ENCODE results near the gene RNF217.

DNA sequence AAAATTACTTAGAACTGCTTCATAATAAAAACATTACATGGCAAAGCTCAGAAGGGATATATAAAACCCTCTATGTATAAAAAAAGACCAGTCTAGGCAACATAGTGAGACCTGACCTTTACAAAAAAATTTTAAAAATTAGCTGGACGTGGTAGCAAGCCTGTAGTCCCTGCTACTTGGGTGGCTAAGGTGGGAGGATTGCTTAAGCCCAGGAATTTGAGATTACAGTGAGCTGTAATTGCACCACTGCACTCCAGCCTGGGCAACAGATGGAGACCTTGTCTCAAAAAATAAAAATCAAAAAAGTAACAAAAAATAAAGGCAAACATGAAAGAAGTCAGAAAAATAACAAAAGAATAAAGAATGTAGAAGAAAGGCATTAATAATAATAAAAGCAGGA is 169.8 kb downstream of the RNF217 start:
- TF ChIP-seq, protein P1, sequence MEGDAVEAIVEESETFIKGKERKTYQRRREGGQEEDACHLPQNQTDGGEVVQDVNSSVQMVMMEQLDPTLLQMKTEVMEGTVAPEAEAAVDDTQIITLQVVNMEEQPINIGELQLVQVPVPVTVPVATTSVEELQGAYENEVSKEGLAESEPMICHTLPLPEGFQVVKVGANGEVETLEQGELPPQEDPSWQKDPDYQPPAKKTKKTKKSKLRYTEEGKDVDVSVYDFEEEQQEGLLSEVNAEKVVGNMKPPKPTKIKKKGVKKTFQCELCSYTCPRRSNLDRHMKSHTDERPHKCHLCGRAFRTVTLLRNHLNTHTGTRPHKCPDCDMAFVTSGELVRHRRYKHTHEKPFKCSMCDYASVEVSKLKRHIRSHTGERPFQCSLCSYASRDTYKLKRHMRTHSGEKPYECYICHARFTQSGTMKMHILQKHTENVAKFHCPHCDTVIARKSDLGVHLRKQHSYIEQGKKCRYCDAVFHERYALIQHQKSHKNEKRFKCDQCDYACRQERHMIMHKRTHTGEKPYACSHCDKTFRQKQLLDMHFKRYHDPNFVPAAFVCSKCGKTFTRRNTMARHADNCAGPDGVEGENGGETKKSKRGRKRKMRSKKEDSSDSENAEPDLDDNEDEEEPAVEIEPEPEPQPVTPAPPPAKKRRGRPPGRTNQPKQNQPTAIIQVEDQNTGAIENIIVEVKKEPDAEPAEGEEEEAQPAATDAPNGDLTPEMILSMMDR (conservative IDR thresholded peaks at IDR 0.05), result no peak
- no peak for TF ChIP-seq EZH2 (IDR thresholded peaks at IDR 0.05; ENCODE audit: low read depth)

Measured in PC-9 (cell line).